Liver (tissue), 3 donors: ENCODE measurements around the gene ASPSCR1.

Experiments used
- FOXA1 ChIP-seq: IDR thresholded peaks from 2 replicates; pipeline ENCODE4 v1.6.1; 2016; ENCODE audit warnings: antibody characterized with exemption
- JUND ChIP-seq, 2 donors: IDR thresholded peaks; 2 replicates each; pipeline ENCODE4 v1.6.1; 2016; ENCODE audit warnings: antibody characterized with exemption in 2 of 2
- NR2F2 ChIP-seq: IDR thresholded peaks from 2 replicates; pipeline ENCODE4 v1.6.1; 2016; ENCODE audit warnings: antibody characterized with exemption
- TAF1 ChIP-seq: conservative IDR thresholded peaks from 2 replicates; pipeline ENCODE4 v1.6.1; 2016; ENCODE audit warnings: antibody characterized with exemption, mild to moderate bottlenecking
- ZBTB33 ChIP-seq: IDR thresholded peaks from 2 replicates; pipeline ENCODE4 v1.6.1; 2016; ENCODE audit warnings: antibody characterized with exemption
- TF ChIP-seq, protein P1 (sequence below): fragments of 150-350 bp; IDR thresholded peaks from 2 replicates; pipeline ENCODE4 v1.5.1; 2017; ENCODE audit warnings: improper control_type of control experiment, low read depth, low read length; ENCODE audit not compliant: missing input control
- donor health status: healthy.
- donor health status: healthy.

DNA sequence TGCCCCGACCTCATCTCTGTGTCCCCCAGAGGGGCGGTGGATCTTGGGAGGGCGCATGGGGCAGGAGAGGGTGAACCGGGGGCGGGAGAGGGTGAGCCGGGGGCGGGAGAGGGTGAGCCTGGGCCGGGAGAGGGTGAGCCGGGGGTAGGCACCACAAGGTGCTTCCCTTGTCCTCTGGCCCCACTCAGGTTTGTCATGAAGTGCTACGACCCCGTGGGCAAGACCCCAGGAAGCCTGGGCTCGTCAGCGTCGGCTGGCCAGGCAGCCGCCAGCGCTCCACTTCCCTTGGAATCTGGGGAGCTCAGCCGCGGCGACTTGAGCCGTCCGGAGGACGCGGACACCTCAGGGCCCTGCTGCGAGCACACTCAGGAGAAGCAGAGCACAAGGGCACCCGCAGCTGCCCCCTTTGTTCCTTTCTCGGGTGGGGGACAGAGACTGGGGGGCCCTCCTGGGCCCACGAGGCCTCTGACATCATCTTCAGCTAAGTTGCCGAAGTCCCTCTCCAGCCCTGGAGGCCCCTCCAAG, 18.9 kb downstream of the ASPSCR1 start:
- TF ChIP-seq ZBTB33 (no peak), JUND (IDR thresholded peaks at IDR 0.05) (no peak), FOXA1 (no peak), NR2F2 (no peak), TAF1 (no peak)
- TF ChIP-seq, protein P1, sequence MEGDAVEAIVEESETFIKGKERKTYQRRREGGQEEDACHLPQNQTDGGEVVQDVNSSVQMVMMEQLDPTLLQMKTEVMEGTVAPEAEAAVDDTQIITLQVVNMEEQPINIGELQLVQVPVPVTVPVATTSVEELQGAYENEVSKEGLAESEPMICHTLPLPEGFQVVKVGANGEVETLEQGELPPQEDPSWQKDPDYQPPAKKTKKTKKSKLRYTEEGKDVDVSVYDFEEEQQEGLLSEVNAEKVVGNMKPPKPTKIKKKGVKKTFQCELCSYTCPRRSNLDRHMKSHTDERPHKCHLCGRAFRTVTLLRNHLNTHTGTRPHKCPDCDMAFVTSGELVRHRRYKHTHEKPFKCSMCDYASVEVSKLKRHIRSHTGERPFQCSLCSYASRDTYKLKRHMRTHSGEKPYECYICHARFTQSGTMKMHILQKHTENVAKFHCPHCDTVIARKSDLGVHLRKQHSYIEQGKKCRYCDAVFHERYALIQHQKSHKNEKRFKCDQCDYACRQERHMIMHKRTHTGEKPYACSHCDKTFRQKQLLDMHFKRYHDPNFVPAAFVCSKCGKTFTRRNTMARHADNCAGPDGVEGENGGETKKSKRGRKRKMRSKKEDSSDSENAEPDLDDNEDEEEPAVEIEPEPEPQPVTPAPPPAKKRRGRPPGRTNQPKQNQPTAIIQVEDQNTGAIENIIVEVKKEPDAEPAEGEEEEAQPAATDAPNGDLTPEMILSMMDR: no peak
